Loucy (cell line): ENCODE results near the gene MGMT.

Experiments used
- EZH2phosphoT487 ChIP-seq: fragments of 200-600 bp; IDR thresholded peaks from 2 replicates; pipeline ENCODE4 v1.6.1; 2018; ENCODE audit warnings: antibody characterized with exemption, mild to moderate bottlenecking, moderate library complexity, borderline replicate concordance
- TF ChIP-seq, protein P1 (sequence below): fragments of 200-600 bp; sonication (generic); conservative IDR thresholded peaks from 2 replicates; pipeline ENCODE4 v1.5.1; 2014; ENCODE audit warnings: mild to moderate bottlenecking, antibody characterized with exemption, low read length

DNA sequence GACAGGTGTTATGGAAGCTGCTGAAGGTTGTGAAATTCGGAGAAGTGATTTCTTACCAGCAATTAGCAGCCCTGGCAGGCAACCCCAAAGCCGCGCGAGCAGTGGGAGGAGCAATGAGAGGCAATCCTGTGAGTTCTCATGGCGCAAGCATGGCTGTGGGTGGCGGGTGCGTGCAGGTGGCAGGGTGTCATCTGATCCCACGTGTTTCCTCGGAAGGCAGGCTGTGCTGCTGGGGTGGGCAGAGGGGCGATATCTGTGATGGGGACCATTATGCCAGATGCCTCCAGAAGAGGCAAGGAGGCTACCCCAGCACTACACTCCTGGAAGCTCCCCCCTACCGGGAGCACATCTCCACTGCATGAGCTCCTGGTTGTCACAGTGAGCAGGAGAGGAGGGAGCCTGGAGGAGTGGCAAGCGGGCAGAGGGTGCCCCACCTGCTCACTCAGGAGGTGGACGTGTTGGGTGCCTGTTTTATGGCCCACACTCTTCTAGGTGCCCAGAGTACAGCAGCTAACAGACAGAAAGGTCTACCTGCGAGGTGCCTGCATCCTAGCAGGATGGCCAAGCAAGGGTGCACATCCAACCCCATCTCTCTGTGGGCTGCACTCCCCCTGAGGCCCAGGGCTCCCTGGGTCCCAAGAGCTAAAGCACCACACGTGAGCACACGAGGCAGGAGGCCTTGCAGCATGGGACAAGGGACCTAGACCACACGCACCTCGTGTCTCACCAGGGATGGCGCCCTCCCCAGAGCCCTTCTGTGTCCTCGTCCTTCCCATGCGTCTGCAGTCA lies 292.4 kb downstream of the MGMT start:
- TF ChIP-seq, protein P1, sequence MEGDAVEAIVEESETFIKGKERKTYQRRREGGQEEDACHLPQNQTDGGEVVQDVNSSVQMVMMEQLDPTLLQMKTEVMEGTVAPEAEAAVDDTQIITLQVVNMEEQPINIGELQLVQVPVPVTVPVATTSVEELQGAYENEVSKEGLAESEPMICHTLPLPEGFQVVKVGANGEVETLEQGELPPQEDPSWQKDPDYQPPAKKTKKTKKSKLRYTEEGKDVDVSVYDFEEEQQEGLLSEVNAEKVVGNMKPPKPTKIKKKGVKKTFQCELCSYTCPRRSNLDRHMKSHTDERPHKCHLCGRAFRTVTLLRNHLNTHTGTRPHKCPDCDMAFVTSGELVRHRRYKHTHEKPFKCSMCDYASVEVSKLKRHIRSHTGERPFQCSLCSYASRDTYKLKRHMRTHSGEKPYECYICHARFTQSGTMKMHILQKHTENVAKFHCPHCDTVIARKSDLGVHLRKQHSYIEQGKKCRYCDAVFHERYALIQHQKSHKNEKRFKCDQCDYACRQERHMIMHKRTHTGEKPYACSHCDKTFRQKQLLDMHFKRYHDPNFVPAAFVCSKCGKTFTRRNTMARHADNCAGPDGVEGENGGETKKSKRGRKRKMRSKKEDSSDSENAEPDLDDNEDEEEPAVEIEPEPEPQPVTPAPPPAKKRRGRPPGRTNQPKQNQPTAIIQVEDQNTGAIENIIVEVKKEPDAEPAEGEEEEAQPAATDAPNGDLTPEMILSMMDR = no peak
- no peak for TF ChIP-seq EZH2phosphoT487
